ENCODE results near the gene PDZD2. TPM values are rescaled to one million over a fixed set of nuclear protein-coding genes. Genes with fewer than 3 reads are reported as not detected.
A peak's percentile ranks its signal among the peaks of the same experiment; 100 is the strongest.

PDZD2 gene
- total RNA-seq, 4 donors from 2014 or later = 2.8 to 5.3 (median 4.0) TPM

- ATAC-seq = no peak
- H3K36me3 ChIP-seq = peaks cover 0 to 3% of the 10 kb centered on the region in 2 donors
- H3K27me3 ChIP-seq = no peaks in the 10 kb centered on the region
- TF ChIP-seq, protein P1, sequence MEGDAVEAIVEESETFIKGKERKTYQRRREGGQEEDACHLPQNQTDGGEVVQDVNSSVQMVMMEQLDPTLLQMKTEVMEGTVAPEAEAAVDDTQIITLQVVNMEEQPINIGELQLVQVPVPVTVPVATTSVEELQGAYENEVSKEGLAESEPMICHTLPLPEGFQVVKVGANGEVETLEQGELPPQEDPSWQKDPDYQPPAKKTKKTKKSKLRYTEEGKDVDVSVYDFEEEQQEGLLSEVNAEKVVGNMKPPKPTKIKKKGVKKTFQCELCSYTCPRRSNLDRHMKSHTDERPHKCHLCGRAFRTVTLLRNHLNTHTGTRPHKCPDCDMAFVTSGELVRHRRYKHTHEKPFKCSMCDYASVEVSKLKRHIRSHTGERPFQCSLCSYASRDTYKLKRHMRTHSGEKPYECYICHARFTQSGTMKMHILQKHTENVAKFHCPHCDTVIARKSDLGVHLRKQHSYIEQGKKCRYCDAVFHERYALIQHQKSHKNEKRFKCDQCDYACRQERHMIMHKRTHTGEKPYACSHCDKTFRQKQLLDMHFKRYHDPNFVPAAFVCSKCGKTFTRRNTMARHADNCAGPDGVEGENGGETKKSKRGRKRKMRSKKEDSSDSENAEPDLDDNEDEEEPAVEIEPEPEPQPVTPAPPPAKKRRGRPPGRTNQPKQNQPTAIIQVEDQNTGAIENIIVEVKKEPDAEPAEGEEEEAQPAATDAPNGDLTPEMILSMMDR (IDR thresholded peaks at IDR 0.05 in 4 of 5, conservative IDR thresholded peaks at IDR 0.05 in 1 of 5) = no peak
- no peak for TF ChIP-seq POLR2A (IDR thresholded peaks at IDR 0.05)
- in situ Hi-C loops (cut with MboI; ENCODE audit: low sequenced_read_pairs in 4 of 4) (no loop called here), intact Hi-C loops (cut with DNase I; ENCODE audit: low total_unique reads) (no loop called here)
- H3K27ac ChIP-seq = no peak overlapping the region
- no peak for DNase-seq
- H3K4me1 ChIP-seq = no peaks in the 10 kb centered on the region
- H3K9me3 ChIP-seq = no peaks in the 10 kb centered on the region
- no peak overlapping the region for H3K4me3 ChIP-seq
Observed at GRCh38 chr5:32067774-32068470, 429.0 kb downstream of the PDZD2 start.

DNA sequence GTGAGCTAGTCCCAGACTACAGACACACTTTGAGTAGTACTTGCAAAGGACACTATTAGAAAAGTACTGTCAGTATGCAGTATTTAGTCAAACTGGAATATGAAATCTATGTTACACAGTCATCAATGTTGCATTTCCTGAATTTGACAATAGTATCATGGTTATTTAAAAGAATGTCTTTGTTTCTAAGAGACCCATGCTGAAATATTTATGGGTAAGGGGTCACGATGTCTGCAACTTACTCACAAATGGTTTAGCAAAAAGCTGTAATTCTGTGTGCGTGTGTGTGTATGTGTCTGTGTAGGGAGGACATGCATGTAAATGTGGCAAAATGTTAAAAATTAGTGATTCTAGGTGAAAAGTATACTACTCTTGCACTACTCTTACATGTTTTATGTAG, 429.6 kb downstream of the PDZD2 start:
- intact Hi-C loops (cut with DNase I; ENCODE audit: low total_unique reads) = no loop called here
- Histone ChIP-seq H3K4me1 (no peaks in the 10 kb centered on the region), H3K27ac (no peak overlapping the region), H3K9me3 (no peaks in the 10 kb centered on the region), H3K36me3 (peaks cover 0 to 3% of the 10 kb centered on the region in 2 donors), H3K4me3 (no peak overlapping the region), H3K27me3 (no peaks in the 10 kb centered on the region)
- DNase-seq = no peak
- in situ Hi-C loops (cut with MboI; ENCODE audit: low sequenced_read_pairs in 4 of 4) = no loop called here
- TF ChIP-seq, protein P1 (IDR thresholded peaks at IDR 0.05 in 4 of 5, conservative IDR thresholded peaks at IDR 0.05 in 1 of 5) = no peak
- TF ChIP-seq POLR2A (IDR thresholded peaks at IDR 0.05) = no peak
- ATAC-seq = no peak

DNA sequence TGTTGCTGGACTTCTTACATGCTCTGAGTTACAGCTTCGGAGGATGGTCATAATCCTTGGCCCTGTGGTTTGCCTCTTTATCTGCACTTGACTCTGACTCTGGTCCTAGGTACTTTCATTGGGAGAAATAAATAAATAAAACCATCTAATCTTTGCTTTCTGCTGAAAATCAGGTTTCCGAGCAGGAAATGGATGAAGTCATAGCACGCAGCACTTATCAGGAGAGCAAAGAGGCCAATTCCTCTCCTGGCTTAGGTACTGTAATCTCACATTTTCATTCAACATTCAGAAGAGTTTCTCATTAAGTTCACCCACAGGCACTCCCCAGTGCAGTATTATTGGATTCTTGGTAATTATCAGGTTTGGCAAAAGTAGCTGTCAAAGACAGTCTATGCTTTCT, 430.5 kb downstream of the PDZD2 start:
- no peaks in the 10 kb centered on the region for H3K27me3 ChIP-seq
- no peaks in the 10 kb centered on the region for H3K9me3 ChIP-seq
- in situ Hi-C loops (cut with MboI; ENCODE audit: low sequenced_read_pairs in 4 of 4) = no loop called here
- no peak overlapping the region for H3K4me3 ChIP-seq
- ATAC-seq (no peak), DNase-seq (no peak)
- H3K27ac ChIP-seq = no peak overlapping the region
- no peak for TF ChIP-seq POLR2A (IDR thresholded peaks at IDR 0.05)
- TF ChIP-seq, protein P1 (IDR thresholded peaks at IDR 0.05 in 4 of 5, conservative IDR thresholded peaks at IDR 0.05 in 1 of 5) = no peak
- H3K4me1 ChIP-seq = no peaks in the 10 kb centered on the region
- peaks cover 0 to 3% of the 10 kb centered on the region in 2 donors for H3K36me3 ChIP-seq
- intact Hi-C loops (cut with DNase I; ENCODE audit: low total_unique reads) = no loop called here

DNA sequence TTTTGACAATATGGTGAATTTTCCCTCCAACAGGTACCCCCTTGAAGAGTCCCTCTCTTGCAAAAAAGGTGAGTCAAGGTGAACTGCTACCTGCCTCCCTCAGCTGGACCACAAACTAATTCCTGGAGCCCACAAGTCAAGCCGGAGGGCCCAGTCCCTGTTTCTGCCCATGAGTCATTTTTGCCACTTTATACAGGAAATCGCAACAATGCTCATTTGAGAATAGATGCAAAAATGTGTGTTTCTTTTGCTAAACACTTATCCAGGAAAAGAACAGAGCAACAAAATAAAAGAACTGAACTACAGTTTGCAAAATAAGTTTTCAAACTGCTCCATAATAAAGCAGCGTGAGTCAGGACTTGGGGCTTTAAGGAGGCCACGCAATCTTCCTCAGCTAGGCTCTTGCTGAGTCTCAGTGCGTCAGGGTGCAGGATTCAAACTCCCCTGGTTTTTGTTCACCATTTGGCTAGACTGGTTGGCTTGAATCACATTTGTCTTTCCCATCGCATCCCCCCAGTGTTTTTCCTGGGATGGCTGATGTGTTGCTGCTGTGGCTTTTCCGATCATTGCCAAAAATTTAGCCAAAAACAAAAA, 432.5 kb downstream of the PDZD2 start:
- no peak for DNase-seq
- no peaks in the 10 kb centered on the region for H3K9me3 ChIP-seq

More for the DNA sequence above, 432.5 kb downstream of the PDZD2 start:
- ATAC-seq = peak in 1 of 2 donors; percentile 66
- no peak overlapping the region for H3K4me3 ChIP-seq
- no peaks in the 10 kb centered on the region for H3K27me3 ChIP-seq
- no peak for TF ChIP-seq POLR2A (IDR thresholded peaks at IDR 0.05)
- TF ChIP-seq, protein P1 (IDR thresholded peaks at IDR 0.05 in 4 of 5, conservative IDR thresholded peaks at IDR 0.05 in 1 of 5) = no peak
- no peak overlapping the region for H3K27ac ChIP-seq
- H3K36me3 ChIP-seq = no peaks in the 10 kb centered on the region
- peaks cover 0 to 1% of the 10 kb centered on the region in 2 donors for H3K4me1 ChIP-seq
- in situ Hi-C loops (cut with MboI; ENCODE audit: low sequenced_read_pairs in 4 of 4) = loop anchor here in 2 of 4 donors (10.0 kb wide), 3 partner anchors 147 to 487 kb away; no protein-coding TSS in a partner anchor
- intact Hi-C loops (cut with DNase I; ENCODE audit: low total_unique reads) = no loop called here

All from gastrocnemius medialis (tissue), 4 donors.